Measurements from ENCODE around the gene HPD. TPM values are rescaled to one million over a fixed set of nuclear protein-coding genes. Genes with fewer than 3 reads are reported as not detected.

HPD gene
- total RNA-seq, 1 experiment from 2014 or later: 0.20 TPM

- Mint-ChIP-seq H3K27ac (ENCODE audit: unreplicated experiment) (peak overlapping the region; percentile 9), H3K4me1 (ENCODE audit: low read depth, unreplicated experiment) (peaks cover 8% of the 10 kb centered on the region), H3K9me3 (ENCODE audit: unreplicated experiment) (no peaks in the 10 kb centered on the region), H3K4me3 (ENCODE audit: unreplicated experiment) (peak overlapping the region; percentile 79), H3K36me3 (ENCODE audit: insufficient read depth, unreplicated experiment) (peaks cover 44% of the 10 kb centered on the region), H3K27me3 (ENCODE audit: insufficient read depth, unreplicated experiment) (no peaks in the 10 kb centered on the region)
- H3K4me1 ChIP-seq: peaks cover 13% of the 10 kb centered on the region
- H3K4me3 ChIP-seq (ENCODE audit: low read depth, low read length): no peak overlapping the region; the same call in 1 of the 2 replicates
- no TSS peak for BruUV-seq (replicated peaks)
- intact Hi-C loops (cut with micrococcal nuclease; ENCODE audit: unreplicated experiment): loop anchor here (10.0 kb wide), 1 partner anchor 728 kb away; no protein-coding TSS in a partner anchor
- H3K27me3 ChIP-seq (replicated peaks; ENCODE audit: control insufficient read depth, insufficient read depth, low read length): no peaks in the 10 kb centered on the region
- ChIA-PET CTCF (interaction anchor here (0.6 to 1.0 kb wide), 3 partner anchors 10 to 13 kb away, joined by 3 to 6 read pairs (median 5); partner anchors contain the start of gene RHOF), POLR2A (interaction anchor here (1.1 kb wide), 1 partner anchor 11 kb away, joined by 3 read pairs; no protein-coding TSS in a partner anchor)
- no peaks in the 10 kb centered on the region for H3K9me3 ChIP-seq
- DNase-seq: peak in 1 of 2 experiments; percentile 26
- TF ChIP-seq CTCF (IDR thresholded peaks at IDR 0.05; ENCODE audit: insufficient read depth in 1 of 2, low read depth in 1 of 2, low read length in 1 of 2, severe bottlenecking in 1 of 2, unreplicated experiment in 1 of 2): no peak
- no peaks in the 10 kb centered on the region; the same call in 1 of the 2 replicates for H3K36me3 ChIP-seq (ENCODE audit: control insufficient read depth, insufficient read depth, low read length)
These were observed 51.9 kb downstream of the HPD start for GRCh38 chr12:121806546-121807423.

- ChIA-PET POLR2A (no interaction called here), CTCF (interaction anchor here (0.6 kb wide), 2 partner anchors 10 to 57 kb away, joined by 6 to 8 read pairs; no protein-coding TSS in a partner anchor)
- Histone ChIP-seq H3K4me1 (peaks cover 6% of the 10 kb centered on the region), H3K27me3 (replicated peaks; ENCODE audit: control insufficient read depth, insufficient read depth, low read length) (no peaks in the 10 kb centered on the region), H3K4me3 (ENCODE audit: low read depth, low read length) (peak overlapping the region; percentile 80), H3K36me3 (ENCODE audit: control insufficient read depth, insufficient read depth, low read length) (no peaks in the 10 kb centered on the region), H3K9me3 (no peaks in the 10 kb centered on the region)
- H3K4me3 Mint-ChIP-seq (ENCODE audit: unreplicated experiment): peak overlapping the region; percentile 79
- H3K9me3 Mint-ChIP-seq (ENCODE audit: unreplicated experiment): no peaks in the 10 kb centered on the region
- peaks cover 8% of the 10 kb centered on the region for H3K4me1 Mint-ChIP-seq (ENCODE audit: low read depth, unreplicated experiment)
- BruUV-seq (replicated peaks): no TSS peak
- peak overlapping the region; percentile 9 for H3K27ac Mint-ChIP-seq (ENCODE audit: unreplicated experiment)
- peaks cover 44% of the 10 kb centered on the region for H3K36me3 Mint-ChIP-seq (ENCODE audit: insufficient read depth, unreplicated experiment)
- H3K27me3 Mint-ChIP-seq (ENCODE audit: insufficient read depth, unreplicated experiment): no peaks in the 10 kb centered on the region
- no peak for TF ChIP-seq CTCF (IDR thresholded peaks at IDR 0.05; ENCODE audit: insufficient read depth in 1 of 2, low read depth in 1 of 2, low read length in 1 of 2, severe bottlenecking in 1 of 2, unreplicated experiment in 1 of 2)
- DNase-seq: peak in 1 of 2 experiments; percentile 17
- intact Hi-C loops (cut with micrococcal nuclease; ENCODE audit: unreplicated experiment): loop anchor here (10.0 kb wide), 1 partner anchor 729 kb away; no protein-coding TSS in a partner anchor
These were observed 52.6 kb downstream of the HPD start for GRCh38 chr12:121806009-121806545.

Measured in Caco-2 (cell line).